ENCODE measurements around the gene DIP2B.

DIP2B gene

DNA sequence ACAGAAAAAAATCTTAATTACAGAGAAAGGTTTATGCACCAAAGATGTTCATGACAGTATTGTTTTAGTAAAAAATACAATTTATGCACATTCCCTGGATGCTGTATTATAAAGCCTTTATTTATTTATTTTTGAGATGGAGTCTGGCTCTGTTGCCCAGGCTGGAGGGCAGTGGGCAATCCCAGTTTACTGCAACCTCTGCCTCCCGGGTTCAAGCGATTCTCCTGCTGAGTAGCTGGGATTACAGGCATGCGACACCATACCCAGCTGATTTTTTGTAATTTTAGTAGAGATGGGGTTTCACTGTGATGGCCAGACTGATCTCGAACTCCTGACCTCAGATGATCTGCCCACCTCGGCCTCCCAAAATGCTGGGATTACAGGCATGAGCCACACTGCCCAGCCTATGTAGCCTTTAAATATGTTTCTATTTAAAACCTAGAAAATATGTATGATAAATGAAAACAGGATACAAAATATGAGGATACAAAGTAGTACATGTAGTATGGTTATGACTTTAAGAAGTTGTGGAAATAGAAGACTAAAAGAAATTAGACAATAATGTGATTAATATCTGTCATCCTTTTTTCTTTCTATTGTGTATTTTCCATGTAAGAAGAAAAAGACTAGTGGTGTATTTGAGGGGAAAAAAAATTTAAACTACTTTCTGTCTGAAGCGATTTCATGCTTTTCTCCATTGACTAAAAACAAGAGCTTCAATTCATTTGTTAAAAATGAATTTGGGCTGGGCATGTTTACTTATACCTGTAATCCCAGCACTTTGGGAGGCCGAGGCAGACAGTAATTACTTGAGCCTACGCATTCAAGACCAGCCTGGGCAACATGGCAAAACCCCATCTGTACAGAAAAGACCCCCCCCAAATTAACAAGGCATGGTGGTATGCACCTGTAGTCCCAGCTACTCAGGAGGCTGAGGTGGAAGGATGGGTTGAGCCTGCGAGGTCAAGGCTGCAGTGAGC is 272.3 kb downstream of the DIP2B start:
- no peak for DNase-seq

DNA sequence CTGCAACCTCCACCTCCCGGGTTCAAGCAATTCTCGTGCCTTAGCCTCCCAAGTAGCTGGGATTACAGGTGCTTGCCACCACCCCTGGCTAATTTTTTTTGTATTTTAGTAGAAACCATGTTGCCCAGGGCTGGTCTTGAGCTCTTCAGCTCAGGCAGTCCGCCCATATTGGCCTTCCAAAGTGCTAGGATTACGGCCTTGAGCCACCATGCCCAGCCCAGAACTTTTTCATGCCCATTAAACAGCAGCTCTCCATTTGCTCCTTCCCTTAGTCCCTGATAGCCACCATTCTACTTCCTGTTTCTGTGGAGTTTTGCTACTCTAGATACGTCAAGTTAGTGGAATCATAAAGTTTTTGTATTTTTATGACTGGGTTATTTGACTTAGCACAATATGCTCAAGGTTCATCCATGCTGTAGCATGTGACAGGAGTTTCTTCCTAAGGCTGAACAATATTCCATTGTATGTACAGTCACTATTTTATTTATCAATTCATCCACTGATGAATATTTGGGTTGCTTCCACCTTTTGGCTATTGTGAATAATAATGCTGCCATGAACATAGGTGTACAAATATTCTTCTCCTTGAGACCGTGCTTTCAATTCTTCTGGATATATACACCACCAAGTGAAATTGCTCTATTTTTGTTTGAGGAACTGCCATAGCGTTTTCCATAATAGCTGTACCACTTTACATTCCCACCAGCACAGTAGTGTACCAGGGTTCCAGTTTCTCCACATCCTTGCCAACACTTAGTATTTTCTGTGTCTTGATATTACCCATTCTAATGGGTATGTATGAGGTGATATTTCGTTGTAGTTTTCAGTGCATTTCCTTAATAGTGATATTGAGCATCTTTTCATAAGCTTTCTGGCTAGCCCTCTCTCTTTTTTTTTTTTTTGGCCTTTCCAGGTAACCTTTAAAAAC is 274.1 kb downstream of the DIP2B start:
- no peak for DNase-seq

DNA sequence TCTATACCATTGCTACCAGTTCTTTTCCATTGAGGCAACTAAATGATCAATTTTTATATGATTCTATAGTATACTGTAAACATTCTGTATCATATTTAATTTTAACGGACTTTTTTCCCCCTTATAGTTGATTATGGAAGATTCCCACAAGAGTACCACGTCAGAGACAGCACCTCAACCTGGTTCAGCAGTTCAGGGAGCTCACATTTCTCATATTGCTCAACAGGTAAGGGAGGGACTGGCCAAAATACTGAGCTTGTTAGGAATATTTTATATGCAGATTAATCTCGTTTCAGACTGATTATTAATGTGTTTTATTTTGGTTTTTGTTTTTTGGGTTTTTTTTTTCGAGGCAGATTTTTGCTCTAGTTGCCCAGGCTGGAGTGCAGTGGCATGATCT is 275.2 kb downstream of the DIP2B start:
- no peak for DNase-seq

DNA sequence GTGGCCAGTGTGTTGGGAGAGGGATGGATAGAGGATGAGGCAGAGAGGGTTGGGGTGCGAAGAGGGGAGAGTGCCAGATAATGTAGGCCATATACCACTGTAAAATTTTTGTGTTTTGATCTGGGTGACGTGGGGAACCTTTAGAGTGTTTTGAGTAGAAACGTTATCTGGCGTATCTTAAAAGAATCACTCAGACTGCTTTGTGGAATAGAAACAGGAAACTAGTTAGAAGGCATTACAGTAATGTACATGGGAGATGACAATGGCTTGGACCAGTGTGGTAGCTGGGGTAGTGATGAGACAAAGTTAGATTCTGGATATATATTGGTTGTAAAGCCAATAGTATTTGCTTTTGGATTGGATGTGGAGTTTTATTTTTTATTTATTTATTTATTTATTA is 279.7 kb downstream of the DIP2B start:
- DNase-seq, result no peak

DNA sequence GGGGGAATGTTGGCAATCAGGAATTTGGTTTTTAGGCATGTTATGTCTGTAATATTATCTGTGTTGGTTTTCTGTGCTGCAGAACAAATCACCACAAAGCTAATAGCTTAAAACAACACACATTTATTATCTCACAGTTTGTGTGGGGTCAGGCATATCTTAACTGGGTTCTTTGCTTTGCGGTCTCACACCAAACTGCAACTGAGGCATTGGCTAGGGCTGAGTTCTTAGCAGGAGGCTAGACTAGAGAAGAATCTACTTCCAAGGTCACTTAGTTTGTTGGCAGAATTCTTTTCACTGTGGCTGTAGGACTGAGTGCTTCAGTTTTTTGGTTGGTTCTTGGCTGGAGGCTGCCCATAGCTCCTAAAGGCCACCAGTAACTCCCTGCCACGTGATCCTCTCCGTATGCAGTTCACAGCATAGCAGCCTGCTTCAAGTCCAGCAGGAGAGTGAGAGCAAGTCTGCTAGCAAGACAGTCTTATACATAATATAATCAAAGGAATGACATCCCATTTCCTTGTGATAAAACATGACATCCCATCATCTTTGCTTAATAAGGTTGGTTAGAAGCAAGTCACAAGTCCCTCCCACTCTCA is 280.7 kb downstream of the DIP2B start:
- DNase-seq, result no peak

DNA sequence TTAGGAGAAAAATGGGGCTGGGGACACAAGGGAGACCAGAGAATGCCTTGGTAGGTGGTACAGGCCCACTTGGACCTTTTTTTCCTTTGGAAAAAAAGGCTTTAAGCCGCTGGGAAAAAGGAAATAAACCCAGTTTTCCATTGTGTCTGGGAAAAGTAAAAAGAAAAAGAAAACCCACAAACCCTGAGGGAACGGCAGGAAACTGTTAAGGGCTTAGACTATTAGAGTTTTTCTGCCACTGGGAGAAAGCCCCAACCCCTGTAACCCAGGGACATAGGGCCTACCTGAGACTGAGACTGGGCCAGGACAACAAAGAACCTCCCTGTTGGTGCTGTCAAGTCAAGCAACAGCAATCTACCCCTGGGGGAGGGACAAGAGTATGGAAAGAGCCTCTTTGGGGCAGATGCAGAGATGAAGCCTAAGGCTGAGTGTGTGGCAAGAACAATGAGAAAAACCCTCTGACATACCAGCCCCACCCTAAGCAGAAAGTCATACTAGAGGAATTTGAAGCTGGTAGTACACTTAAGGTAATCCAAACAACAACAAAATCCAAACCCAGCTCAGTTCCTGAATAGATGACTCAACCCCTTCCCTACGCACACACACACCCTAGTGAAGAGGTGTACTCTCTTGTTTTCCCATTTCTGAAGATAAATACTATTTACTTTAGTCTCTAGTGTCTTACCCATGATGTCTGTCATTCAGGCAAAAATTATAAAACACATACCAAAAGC is 281.9 kb downstream of the DIP2B start:
- no peak for DNase-seq

DNA sequence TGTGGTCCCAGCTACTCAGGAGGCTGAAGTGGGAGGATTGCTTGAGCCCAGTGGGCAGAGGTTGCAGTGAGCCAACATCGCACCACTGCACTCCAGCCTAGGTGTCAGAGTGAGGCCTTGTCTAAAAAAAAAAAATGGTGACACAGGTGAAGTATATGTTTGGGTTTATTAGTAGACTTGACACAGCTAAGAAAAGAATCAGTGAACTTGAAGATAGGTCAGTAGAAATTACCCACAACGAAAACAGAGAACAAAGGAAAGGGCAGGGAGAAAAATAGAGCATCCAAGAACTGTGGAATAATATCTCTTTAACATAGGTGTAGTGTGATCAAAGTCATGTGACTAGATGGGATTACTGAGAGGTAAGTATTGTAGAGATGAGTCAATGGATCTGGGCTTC is 282.8 kb downstream of the DIP2B start:
- no peak for DNase-seq

DNA sequence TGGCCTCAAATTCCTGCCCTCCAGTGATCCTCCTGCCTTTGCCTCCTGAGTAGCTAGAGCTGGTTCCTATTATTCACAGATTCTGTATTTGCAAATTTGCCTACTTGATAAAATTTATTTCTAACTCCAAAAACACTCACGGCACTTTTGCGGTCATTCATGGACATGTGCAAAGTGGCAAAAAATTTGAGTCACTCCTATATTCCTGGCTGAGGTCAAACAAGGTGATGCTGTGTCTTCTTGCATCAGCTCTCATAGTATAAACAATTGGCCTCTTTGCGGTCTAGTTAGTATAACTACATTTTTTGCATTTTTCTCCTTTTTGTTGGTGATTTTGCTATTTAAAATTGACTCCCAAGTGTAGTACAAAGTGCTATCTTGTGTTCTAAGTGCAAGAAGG is 283.8 kb downstream of the DIP2B start:
- no peak for DNase-seq

DNA sequence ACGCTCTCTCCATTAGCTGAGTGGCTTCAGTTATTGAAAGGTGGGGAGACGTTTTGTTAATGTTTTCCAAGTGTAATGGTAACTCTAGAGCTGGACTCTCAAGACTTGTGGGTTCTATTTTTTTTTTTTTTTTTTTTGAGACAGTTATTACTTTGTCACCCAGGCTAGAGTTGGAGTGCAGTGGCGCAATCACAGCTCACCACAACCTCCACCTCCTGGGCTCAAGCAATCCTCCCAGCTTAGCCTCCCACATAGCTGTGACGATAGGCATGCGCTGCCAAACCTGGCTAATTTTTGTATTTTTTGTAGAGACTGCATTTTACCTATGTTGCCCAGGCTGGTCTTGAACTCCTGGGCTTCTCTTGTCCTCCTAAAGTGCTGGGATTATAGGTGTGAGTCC is 285.3 kb downstream of the DIP2B start:
- no peak for DNase-seq
